22Rv1 (cell line): Measurements from ENCODE around the gene HCN1.

Experiments used
- ZFX ChIP-seq: fragments of 450-650 bp; IDR thresholded peaks from 2 replicates; pipeline ENCODE4 v1.6.1; 2017; ENCODE audit warnings: antibody characterized with exemption, borderline replicate concordance
- TF ChIP-seq, protein P1 (sequence below): fragments of 450-650 bp; IDR thresholded peaks from 2 replicates; pipeline ENCODE4 v1.5.1; 2017; ENCODE audit warnings: mild to moderate bottlenecking

GRCh38 chr5:45741110-45741509 is 44.9 kb upstream of the HCN1 start:
- TF ChIP-seq, protein P1, sequence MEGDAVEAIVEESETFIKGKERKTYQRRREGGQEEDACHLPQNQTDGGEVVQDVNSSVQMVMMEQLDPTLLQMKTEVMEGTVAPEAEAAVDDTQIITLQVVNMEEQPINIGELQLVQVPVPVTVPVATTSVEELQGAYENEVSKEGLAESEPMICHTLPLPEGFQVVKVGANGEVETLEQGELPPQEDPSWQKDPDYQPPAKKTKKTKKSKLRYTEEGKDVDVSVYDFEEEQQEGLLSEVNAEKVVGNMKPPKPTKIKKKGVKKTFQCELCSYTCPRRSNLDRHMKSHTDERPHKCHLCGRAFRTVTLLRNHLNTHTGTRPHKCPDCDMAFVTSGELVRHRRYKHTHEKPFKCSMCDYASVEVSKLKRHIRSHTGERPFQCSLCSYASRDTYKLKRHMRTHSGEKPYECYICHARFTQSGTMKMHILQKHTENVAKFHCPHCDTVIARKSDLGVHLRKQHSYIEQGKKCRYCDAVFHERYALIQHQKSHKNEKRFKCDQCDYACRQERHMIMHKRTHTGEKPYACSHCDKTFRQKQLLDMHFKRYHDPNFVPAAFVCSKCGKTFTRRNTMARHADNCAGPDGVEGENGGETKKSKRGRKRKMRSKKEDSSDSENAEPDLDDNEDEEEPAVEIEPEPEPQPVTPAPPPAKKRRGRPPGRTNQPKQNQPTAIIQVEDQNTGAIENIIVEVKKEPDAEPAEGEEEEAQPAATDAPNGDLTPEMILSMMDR, result no peak
- no peak for TF ChIP-seq ZFX
